GM19351 (cell line): ENCODE data around the gene CNR2.
"Not testable (repeated sequence)": the region's sequence is repeated elsewhere in the genome, so short reads cannot be mapped to it uniquely, and the experiment has no call there.

Experiments used
- ATAC-seq: cut with Tn5 transposase; IDR thresholded peaks from one replicate; pipeline ENCODE4 v1.9.1; 2021; ENCODE audit warnings: mild to moderate bottlenecking, moderate library complexity; ENCODE audit not compliant: unreplicated experiment

The CNR2 gene

GRCh38 chr1:23916209-23917131, 3.3 kb upstream of the CNR2 start:
- ATAC-seq: peak; percentile 78

GRCh38 chr1:23915466-23915865, 2.3 kb upstream of the CNR2 start:
- ATAC-seq: no peak

- no peak for ATAC-seq
Observed at GRCh38 chr1:23914921-23915320, 1.8 kb upstream of the CNR2 start.

GRCh38 chr1:23911921-23912320, 1.2 kb downstream of the CNR2 start:
- no peak for ATAC-seq

- peak; percentile 29 for ATAC-seq
Observed at GRCh38 chr1:23910553-23911246, 2.5 kb downstream of the CNR2 start.

GRCh38 chr1:23910144-23910543, 3.0 kb downstream of the CNR2 start:
- ATAC-seq: no peak

- ATAC-seq: no peak
Observed at GRCh38 chr1:23909412-23909811, 3.8 kb downstream of the CNR2 start.

- no peak for ATAC-seq
Observed at GRCh38 chr1:23908453-23909341, 4.5 kb downstream of the CNR2 start.

- no peak for ATAC-seq
Observed at GRCh38 chr1:23906731-23907130, 6.4 kb downstream of the CNR2 start.

- no peak for ATAC-seq
Observed at GRCh38 chr1:23905461-23906025, 7.6 kb downstream of the CNR2 start.

GRCh38 chr1:23904748-23905357, 8.3 kb downstream of the CNR2 start:
- no peak for ATAC-seq

GRCh38 chr1:23903754-23904153, 9.4 kb downstream of the CNR2 start:
- no peak for ATAC-seq

- ATAC-seq: no peak
Observed at GRCh38 chr1:23902321-23903278, 10.6 kb downstream of the CNR2 start.

GRCh38 chr1:23900017-23900416, 13.1 kb downstream of the CNR2 start:
- ATAC-seq: not testable (repeated sequence)

- no peak for ATAC-seq
Observed at GRCh38 chr1:23899070-23899469, 14.1 kb downstream of the CNR2 start.

- ATAC-seq: no peak
Observed at GRCh38 chr1:23897083-23897482, 16.1 kb downstream of the CNR2 start.

- no peak for ATAC-seq
Observed at GRCh38 chr1:23896491-23896890, 16.7 kb downstream of the CNR2 start.

GRCh38 chr1:23895993-23896392, 17.2 kb downstream of the CNR2 start:
- ATAC-seq: no peak

- no peak for ATAC-seq
Observed at GRCh38 chr1:23895082-23895481, 18.1 kb downstream of the CNR2 start.
